HG03159 (cell line): ENCODE results near the gene SYNE1.
A peak's percentile ranks its signal among the peaks of the same experiment; 100 is the strongest.
"Not testable (repeated sequence)": the region's sequence is repeated elsewhere in the genome, so short reads cannot be mapped to it uniquely, and the experiment has no call there.

ENCODE experiments used
- ATAC-seq: cut with Tn5 transposase; IDR thresholded peaks from one replicate; pipeline ENCODE4 v1.9.1; 2021; ENCODE audit warnings: mild to moderate bottlenecking, moderate library complexity; ENCODE audit not compliant: unreplicated experiment

Gene SYNE1

DNA sequence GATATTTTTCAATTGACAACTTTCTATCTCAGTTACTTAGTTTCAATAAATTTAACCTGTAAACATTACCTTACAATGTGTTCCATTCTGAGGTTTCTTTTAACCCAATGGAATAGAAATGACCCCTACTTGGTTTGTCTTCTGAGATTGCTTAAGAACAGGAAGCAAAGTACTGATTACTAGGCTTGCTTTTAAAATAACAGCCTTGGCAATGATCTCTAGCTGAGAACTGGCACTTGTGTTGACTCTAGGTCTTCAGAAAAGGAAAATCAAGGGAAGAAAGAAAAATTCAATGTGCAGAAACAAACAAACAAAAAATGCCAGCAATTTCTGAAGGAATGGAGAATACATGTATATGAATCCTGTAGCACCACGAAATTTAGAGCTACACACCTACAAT is 66.1 kb downstream of the SYNE1 start:
- no peak for ATAC-seq

GRCh38 chr6:152566103-152566875 is 70.9 kb downstream of the SYNE1 start:
- no peak for ATAC-seq

DNA sequence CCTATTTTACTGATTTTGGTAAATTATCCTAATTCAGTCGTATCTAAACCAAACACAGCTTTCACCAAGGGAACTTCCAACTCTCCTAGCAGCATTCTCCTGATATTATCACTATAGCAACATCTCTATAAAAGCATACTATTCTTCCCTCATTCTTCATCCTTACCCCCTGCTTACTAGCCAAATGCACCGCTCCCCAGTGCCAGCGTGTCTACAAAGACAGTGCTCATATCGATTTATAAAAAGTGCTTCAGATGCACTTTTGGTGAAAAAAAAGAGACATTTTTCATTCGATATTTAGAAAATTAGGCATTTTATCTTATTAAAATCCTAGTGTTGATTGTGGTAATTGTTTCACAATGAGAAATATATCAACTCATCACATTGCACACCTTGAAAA is 74.0 kb downstream of the SYNE1 start:
- ATAC-seq, result no peak

DNA sequence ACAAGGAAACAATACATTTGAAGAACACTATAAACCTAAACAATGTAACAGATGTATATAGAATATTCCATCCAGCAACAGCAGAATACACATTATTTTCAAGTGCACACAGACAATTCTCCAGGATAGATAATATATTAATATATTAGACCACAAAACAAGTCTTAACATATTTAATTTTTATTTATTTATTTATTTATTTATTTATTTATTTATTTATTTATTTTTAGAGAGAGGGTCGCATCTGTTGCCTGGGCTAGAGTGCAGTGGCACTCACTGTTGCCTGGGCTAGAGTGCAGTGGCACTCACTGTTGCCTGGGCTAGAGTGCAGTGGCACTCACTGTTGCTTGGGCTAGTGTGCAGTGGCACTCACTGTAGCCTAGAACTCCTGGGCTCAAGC is 78.4 kb downstream of the SYNE1 start:
- ATAC-seq, result not testable (repeated sequence)

- ATAC-seq, result no peak
Measured at GRCh38 chr6:152557502-152557901, 79.7 kb downstream of the SYNE1 start.

DNA sequence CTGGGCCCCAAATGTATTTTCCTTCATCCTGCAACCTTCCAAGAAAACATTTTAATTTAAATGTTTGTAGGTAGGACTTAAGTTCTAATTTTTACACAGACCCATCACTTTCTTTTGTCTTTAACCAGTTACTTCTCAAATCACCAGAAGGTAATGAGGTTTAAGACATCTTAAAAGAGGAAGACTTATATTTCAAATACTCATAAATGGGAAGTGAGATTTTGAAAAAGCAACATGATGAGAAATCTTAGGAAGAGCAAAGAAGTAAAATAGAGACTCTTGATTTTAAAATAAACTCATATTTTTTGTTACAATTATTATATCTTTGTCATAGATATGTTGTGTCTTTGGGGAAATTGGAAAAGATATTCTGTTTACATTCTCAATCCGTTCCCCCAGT is 82.3 kb downstream of the SYNE1 start:
- no peak for ATAC-seq

- peak; percentile 97 for ATAC-seq
Measured at GRCh38 chr6:152552616-152553209, 84.4 kb downstream of the SYNE1 start.

GRCh38 chr6:152543519-152543918 is 93.6 kb downstream of the SYNE1 start:
- ATAC-seq, result no peak

DNA sequence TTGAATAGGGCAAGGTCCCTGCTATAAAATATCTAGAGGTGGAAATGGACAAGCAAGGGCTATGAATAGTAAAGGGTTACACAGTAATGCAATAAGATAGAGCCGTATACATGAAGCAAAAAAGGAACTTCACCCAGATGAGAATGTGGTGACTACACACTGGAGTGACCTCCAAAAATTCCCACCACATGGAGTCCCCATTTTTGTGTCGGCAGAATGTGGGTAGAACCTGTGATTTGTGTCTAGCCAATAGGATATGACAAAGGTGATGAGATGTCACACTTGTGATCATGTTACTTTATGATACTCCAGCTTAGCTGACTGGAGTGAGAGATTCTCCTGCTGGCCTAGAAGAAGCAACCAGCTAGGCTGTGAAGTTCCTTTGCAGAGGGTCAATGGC is 96.8 kb downstream of the SYNE1 start:
- no peak for ATAC-seq

DNA sequence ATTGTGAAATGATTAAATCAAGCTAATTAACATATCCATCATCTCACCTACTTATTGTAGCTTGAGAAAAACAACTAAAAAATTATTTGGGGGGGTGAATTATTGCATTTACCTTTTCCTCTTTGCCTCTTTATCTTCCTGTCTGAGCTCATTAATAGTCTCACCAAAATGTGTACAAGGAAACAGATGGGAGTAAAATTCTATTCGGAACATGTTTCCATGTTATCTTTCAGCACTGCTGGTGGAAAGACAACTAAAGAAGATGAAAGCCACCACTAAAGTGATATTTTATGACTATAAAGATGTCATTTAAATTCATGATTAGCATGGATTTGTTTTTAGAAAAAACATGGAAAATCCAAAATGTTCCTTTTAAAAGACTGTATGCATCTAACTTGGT is 102.6 kb downstream of the SYNE1 start:
- no peak for ATAC-seq

GRCh38 chr6:152532556-152533422 is 104.4 kb downstream of the SYNE1 start:
- no peak for ATAC-seq

DNA sequence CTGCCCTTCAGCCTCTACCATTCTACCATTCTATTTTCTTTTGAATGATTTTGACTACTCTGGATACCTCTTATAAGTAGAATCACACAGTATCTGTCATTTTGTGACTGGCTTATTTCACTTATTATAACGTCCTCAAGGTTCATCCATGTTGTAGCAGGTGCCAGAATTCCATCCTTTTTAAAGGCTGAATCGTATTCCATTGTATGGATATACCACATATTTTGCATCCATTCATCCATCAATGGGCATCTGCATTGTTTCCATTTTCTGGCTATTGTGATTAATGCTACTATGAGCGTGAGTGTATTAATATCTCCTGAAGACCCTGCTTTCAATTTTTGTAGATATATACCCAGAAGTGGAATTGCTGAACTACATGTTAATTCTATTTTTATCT is 105.5 kb downstream of the SYNE1 start:
- ATAC-seq, result no peak

- ATAC-seq, result no peak
Measured at GRCh38 chr6:152529369-152529768, 107.8 kb downstream of the SYNE1 start.

DNA sequence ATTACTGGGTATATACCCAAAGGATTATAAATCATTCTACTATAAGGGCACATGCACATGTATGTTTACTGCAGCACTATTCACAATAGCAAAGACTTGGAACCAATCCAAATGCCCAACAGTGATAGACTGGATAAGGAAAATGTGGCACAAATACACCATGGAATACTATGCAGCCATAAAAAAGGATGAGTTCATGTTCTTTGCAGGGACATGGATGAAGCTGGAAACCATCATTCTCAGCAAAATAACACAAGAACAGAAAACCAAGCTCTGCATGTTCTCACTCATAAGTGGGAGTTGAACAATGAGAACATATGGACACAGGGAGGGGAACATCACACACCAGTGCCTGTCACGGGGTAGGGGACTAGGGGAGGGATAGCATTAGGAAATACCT is 123.0 kb downstream of the SYNE1 start:
- not testable (repeated sequence) for ATAC-seq

DNA sequence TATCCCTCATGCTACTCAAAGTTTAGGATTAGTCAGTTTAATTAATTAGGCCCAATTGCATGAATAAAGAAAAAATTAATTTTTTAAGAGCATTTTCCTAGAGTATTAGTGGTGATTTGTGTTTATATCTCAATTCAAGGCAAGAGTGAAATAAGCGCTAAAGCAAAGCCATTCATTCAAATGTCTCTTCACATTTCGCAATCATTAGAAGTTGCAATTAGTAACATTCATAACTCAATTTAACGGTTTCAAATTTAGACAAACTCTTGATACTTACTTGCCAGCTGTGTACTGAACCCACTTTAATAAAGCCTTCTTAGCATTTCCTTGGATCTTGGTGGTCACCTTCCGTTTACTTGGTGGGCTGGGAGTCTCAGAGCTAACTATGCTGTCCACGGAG is 127.2 kb downstream of the SYNE1 start:
- ATAC-seq, result no peak

DNA sequence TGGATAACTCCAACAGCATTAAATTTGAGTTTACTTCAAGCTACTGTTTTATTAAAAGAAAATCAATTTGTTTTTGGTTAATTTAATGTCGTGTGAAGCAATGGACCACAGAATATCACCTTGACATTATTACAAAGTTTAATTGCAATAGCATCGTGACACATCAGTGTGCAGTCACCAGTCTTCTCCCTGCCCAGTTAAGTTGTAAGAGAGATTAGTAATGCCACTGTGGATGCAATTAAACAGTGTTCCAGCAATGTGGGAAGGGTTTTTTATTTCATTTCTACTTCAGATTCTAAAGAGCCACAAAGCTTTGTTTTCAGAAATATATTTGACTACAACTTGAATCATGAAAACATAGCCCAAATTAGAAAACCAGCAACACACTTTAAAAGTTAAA is 128.7 kb downstream of the SYNE1 start:
- no peak for ATAC-seq

GRCh38 chr6:152503546-152503945 is 133.6 kb downstream of the SYNE1 start:
- no peak for ATAC-seq

- no peak for ATAC-seq
Measured at GRCh38 chr6:152502421-152503188, 134.6 kb downstream of the SYNE1 start.

DNA sequence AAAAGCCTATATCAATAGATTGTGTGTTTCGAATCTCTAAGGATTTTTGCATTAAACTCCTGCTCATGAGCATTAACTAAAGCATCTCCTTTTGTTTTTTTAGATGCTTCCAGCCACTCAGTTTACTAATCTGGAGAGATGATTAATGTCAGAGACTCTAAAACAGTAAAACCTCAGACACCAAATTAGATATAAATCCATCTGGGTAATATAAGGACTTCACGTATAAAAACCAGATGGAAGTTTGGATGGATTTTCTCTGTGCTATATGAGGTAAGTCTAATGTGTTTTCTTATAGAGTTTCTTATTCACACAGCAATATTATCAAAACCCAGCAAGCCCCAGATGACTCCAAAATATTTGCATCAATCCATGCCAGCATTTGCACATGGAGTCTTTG is 137.2 kb downstream of the SYNE1 start:
- ATAC-seq, result no peak

GRCh38 chr6:152496731-152497130 is 140.4 kb downstream of the SYNE1 start:
- no peak for ATAC-seq

- not testable (repeated sequence) for ATAC-seq
Measured at GRCh38 chr6:152495456-152495855, 141.7 kb downstream of the SYNE1 start.
